ENCODE results near the gene UCP2.
"Not testable (repeated sequence)": the region's sequence is repeated elsewhere in the genome, so short reads cannot be mapped to it uniquely, and the experiment has no call there.

The UCP2 gene

DNA sequence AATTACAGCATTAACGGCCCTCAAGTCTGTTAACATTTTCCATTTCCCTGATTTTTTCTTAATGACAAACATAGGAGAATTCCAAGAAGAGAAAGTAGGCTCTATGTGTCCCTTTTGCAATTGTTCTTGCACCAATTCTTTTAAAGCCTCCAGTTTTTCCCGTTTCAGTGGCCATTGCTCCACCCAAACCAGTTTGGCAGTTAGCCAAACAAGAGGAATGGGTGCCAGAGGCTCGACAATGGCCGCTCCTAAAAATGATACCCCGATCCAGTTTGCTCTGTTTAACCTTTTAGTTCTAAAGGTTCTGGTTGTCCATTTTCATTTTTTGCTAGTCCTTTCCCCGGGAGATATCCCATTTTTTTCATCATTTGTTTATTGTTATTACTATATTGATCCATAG is 38.6 kb downstream of the UCP2 start:
- no peak for DNase-seq (ENCODE audit: low read depth, low spot score)

DNA sequence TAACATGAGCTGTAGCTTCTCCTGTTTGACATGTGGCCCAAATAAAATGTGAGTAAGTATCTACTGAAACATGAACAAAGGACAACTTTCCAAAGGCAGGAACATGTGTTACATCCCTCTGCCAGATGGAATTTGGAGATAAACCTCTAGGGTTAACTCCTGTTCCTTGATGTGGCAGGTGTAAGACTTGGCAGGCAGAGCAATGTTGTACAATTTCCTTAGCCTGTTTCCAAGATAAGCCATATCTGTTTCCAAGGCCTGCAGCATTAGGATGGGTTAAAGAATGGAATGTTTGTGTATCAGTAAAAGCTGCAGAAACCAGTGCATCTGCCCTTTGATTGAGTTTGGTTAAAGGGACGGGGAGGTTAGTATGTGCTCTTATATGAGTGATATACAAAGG is 40.6 kb downstream of the UCP2 start:
- no peak for DNase-seq (ENCODE audit: low read depth, low spot score)

DNA sequence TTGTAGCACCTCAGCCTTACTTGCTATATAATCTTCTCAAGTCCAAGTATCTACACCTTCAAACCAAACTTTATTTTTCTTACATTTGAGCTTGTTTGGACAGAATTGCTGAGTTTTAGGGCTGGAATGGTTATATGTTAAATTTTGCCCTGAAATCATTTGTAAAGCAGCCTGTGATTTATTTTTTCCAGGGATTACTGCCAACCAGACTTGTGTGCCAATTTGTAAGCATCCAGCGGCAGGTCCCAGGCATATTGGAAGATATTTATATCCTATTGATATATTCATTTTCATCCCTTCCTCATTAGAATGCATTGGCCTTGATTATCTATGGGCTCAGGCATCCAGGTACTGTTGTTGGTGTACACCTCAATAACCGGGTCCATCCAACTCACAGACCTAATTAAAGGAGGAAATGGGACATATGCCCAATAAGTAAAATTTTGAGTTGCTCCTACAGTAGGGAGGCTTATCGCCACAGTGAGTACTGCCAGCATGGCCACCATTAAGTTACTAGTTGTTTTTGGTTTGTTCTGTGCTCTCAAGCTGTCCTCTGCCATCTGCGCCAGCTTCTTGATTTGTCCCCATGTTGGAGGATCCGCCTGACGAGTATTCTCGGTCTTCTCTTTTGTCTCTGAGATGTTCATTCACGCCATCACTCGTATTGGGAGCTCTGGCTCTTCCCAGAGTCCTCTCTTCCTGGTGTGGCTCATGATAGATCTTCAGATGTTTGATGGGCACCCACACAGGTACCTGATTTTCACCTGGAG is 41.7 kb downstream of the UCP2 start:
- DNase-seq (ENCODE audit: low read depth, low spot score), result no peak

DNA sequence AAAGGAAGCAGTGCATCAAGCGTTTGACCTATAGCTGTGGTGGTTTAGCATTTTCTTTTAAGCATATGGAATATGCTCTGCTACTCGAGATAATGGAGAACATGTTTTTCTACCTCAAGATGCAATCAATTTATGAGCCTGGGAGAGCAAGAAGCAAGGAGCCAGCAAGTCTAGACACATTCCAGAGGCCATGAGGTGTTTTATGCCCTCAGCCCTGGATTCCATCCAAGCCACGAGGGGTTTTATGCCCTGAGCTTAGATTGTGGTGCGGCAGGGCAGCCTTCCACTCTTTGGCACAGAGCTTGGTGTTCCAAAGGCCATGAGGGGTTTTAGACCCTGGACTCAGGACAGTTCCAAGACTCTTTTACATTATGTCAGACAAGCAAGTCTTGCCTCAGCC is 43.5 kb downstream of the UCP2 start:
- DNase-seq (ENCODE audit: low read depth, low spot score), result no peak

DNA sequence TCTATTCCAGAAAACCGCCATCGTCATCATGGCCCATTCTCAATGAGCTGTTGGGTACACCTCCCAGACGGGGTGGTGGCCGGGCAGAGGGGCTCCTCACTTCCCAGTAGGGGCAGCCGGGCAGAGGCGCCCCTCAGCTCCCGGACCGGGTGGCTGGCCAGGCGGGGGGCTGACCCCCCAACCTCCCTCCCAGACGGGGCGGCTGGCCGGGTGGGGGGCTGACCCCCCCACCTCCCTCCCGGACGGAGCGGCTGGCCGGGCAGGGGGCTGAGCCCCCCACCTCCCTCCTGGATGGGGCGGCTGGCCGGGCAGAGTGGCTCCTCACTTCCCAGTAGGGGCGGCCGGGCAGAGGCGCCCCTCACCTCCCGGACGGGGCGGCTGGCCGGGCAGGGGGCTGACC is 46.6 kb downstream of the UCP2 start:
- not testable (repeated sequence) for DNase-seq (ENCODE audit: low read depth, low spot score)

DNA sequence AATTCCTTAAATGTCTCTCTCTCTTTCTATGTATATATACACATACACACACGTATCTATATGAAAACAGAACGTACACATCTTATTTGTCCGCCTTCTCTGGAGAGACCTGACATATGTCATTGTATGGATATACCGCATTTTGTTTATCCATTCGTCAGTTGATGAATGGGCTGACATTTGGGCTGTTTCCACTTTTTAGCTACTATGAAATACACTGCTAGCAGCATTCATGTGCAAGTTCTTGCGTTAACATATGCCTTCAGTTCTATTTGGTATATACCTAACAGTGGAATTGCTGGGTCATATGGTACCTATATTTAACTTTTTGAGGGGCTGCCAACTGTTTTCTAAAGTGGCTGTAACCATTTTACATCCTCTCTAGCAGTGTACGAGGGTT is 49.9 kb downstream of the UCP2 start:
- DNase-seq (ENCODE audit: low read depth, low spot score), result no peak

DNA sequence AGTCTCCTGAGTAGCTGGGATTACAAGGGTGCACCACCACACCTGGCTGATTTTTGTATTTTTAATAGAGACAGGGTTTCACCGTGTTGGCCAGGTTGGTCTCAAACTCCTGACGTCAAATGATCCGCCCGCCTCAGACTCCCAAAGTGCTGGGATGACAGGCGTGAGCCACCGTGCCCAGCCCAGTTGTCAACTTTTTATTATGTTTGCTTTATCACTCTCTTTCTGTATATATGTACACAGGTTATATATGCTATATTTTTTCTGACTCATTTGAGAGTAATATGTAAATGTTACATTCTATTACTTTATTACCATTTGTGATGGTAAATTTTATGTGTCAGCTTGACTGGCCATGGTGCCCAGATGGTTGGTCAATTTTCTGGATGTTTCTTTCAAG is 50.7 kb downstream of the UCP2 start:
- no peak for DNase-seq (ENCODE audit: low read depth, low spot score)

DNA sequence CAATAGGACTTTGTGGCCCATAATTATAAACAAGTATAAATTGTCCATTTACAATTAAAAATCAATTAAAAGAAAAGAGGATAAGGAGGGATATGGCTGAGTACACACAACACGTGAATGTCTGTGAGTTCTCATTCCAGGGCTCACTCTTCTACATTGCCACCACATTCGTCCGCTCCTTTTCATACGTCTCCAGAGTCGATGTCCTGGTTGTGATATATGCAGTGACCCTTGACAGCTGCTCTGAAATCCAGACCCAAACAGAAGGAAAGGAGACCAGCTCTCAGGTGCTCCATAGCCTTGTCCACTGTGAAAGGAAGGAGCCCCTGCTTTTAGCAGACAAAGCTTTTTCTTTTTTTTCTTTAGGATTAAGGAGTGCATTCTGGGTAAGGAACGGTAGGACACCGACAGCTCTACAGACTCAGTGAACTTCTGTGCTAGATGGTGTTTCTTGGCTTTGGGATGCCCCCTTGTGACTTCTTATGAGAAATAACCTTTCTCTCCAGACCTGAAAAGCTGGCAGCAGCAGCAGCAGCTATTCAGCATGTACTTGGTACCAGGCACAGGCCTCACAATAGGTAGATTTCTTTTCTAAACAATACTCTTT is 51.5 kb downstream of the UCP2 start:
- peak; percentile 78 for DNase-seq (ENCODE audit: low read depth, low spot score)

DNA sequence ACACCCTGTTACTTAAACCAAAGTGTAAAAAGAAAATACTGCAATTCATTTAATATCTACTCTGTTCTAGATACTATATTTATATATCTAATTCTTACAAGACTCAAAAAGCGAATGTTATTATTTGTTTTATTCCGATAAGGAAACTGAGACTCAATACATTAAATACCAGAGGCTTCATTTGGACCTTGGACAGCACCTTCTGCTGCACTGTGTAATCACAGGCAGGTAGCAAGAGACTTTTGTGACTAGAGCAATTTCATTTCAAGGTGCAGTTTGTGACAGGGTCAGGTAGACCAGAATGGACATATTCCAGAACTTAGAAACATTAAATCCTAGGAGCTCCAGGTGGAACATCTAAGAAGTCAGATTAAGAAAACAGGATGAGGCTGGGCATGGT is 53.3 kb downstream of the UCP2 start:
- DNase-seq (ENCODE audit: low read depth, low spot score), result no peak

All from iPS DF 19.7 (cell line).